Caco-2 (cell line): Measurements from ENCODE around the gene NEGR1. TPM values are rescaled to one million over a fixed set of nuclear protein-coding genes. Genes with fewer than 3 reads are reported as not detected.

Experiments
- BruUV-seq: library from RNA; stranded (reverse); fragments of 400-500 nt; replicated peaks from 2 replicates; lab custom pipeline; 2021; lab: Mats Ljungman, UMichigan
- CTCF ChIA-PET: fragments of 300-600 bp; sonication (Branson Sonifier 250); formaldehyde crosslinking; loops from one replicate; lab custom pipeline; 2022; ENCODE audit warnings: antibody characterized with exemption; lab: Charles Lee
- POLR2A ChIA-PET: fragments of 300-600 bp; sonication (Branson Sonifier 250); formaldehyde crosslinking; loops from one replicate; lab custom pipeline; 2022; ENCODE audit warnings: antibody characterized with exemption; lab: Charles Lee
- DNase-seq, 2 experiments: peaks; one replicate each; pipeline versions ENCODE4 v3.0.0 to v3.0.0-alpha.2; 2020 to 2022
- H3K27me3 ChIP-seq: replicated peaks from 2 replicates; pipeline ENCODE4 v1.6.0; 2011; ENCODE audit warnings: low read length; ENCODE audit not compliant: control insufficient read depth, insufficient read depth
- H3K36me3 ChIP-seq: 2 replicates; pipeline ENCODE4 v1.5.1; 2011; ENCODE audit warnings: low read length; ENCODE audit not compliant: control insufficient read depth, insufficient read depth
- H3K4me1 ChIP-seq: fragments of 250-450 bp; sonication (Bioruptor Pico); 2 replicates; pipeline ENCODE4 v1.5.1; 2020; ENCODE audit warnings: mild to moderate bottlenecking
- H3K4me3 ChIP-seq: 2 replicates; pipeline ENCODE4 v1.5.1; 2011; ENCODE audit warnings: low read depth, mild to moderate bottlenecking, control low read depth, low read length
- H3K9me3 ChIP-seq: fragments of 250-450 bp; sonication (Bioruptor Pico); 2 replicates; pipeline ENCODE4 v1.5.1; 2020; ENCODE audit warnings: mild to moderate bottlenecking, moderate library complexity
- H3K27ac Mint-ChIP-seq: one replicate; pipeline ENCODE4 v1.8.0; 2022; ENCODE audit warnings: mixed read lengths; ENCODE audit not compliant: unreplicated experiment
- H3K27me3 Mint-ChIP-seq: one replicate; pipeline ENCODE4 v1.8.0; 2022; ENCODE audit warnings: mixed read lengths; ENCODE audit not compliant: insufficient read depth, unreplicated experiment
- H3K36me3 Mint-ChIP-seq: one replicate; pipeline ENCODE4 v1.8.0; 2022; ENCODE audit warnings: mild to moderate bottlenecking, mixed read lengths; ENCODE audit not compliant: insufficient read depth, unreplicated experiment
- H3K4me1 Mint-ChIP-seq: one replicate; pipeline ENCODE4 v1.8.0; 2022; ENCODE audit warnings: low read depth, mixed read lengths; ENCODE audit not compliant: unreplicated experiment
- H3K4me3 Mint-ChIP-seq: one replicate; pipeline ENCODE4 v1.8.0; 2022; ENCODE audit warnings: mild to moderate bottlenecking, moderate library complexity, mixed read lengths; ENCODE audit not compliant: unreplicated experiment
- H3K9me3 Mint-ChIP-seq: one replicate; pipeline ENCODE4 v1.8.0; 2022; ENCODE audit warnings: mixed read lengths; ENCODE audit not compliant: unreplicated experiment
- intact Hi-C: fragments of 100-400 bp; cut with micrococcal nuclease; formaldehyde crosslinking; loops from one replicate; pipeline ENCODE4 v1.10.0; 2022; ENCODE audit not compliant: unreplicated experiment
- total RNA-seq: library from RNA; stranded (reverse); gene quantifications from 2 replicates; pipeline ENCODE4 v1.2.3, GENCODE V29; 2022
- TF ChIP-seq, protein P1 (sequence below), 2 experiments: fragments of 200-600 bp in 1 of 2; IDR thresholded peaks; 1 replicate in 1 of 2; 2 replicates in 1 of 2; pipeline versions ENCODE4 v1.5.1 to v1.8.0; 2011 to 2022; ENCODE audit warnings: antibody characterized with exemption in 1 of 2, control low read depth in 1 of 2, inconsistent platforms in 1 of 2, low read depth in 1 of 2, low read length in 1 of 2, mild to moderate bottlenecking in 1 of 2, moderate library complexity in 1 of 2; ENCODE audit not compliant: insufficient read depth in 1 of 2, severe bottlenecking in 1 of 2, unreplicated experiment in 1 of 2

Gene NEGR1
- total RNA-seq, 1 experiment from 2014 or later = not detected

DNA sequence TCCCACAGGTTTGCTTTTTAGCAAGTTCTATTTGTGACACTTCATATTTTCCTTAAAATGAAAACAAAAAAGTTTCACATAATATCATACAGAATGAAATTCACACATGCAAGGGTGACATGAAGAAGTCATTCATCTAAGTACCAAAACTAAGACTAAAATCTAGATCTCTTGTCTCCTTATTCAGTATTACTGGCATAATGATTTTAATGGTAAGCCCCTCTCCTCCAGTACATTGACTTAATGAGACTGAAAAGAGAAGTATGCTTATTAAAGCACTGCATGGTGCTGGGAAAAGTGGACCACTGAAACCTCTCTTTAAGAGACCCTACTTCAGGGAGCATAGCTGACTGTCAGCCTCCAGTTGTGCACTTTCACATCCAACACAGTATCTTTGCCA, 99.5 kb downstream of the NEGR1 start:
- H3K9me3 ChIP-seq = no peaks in the 10 kb centered on the region
- ChIA-PET CTCF (no interaction called here), POLR2A (no interaction called here)
- no peaks in the 10 kb centered on the region for H3K27me3 ChIP-seq
- H3K4me3 Mint-ChIP-seq = no peak overlapping the region
- peaks cover 3% of the 10 kb centered on the region for H3K27me3 Mint-ChIP-seq
- no peaks in the 10 kb centered on the region for H3K36me3 Mint-ChIP-seq
- no peak overlapping the region for H3K4me3 ChIP-seq
- intact Hi-C loops = loop anchor here (10.0 kb wide), 1 partner anchor 662 kb away; no protein-coding TSS in a partner anchor
- TF ChIP-seq, protein P1, sequence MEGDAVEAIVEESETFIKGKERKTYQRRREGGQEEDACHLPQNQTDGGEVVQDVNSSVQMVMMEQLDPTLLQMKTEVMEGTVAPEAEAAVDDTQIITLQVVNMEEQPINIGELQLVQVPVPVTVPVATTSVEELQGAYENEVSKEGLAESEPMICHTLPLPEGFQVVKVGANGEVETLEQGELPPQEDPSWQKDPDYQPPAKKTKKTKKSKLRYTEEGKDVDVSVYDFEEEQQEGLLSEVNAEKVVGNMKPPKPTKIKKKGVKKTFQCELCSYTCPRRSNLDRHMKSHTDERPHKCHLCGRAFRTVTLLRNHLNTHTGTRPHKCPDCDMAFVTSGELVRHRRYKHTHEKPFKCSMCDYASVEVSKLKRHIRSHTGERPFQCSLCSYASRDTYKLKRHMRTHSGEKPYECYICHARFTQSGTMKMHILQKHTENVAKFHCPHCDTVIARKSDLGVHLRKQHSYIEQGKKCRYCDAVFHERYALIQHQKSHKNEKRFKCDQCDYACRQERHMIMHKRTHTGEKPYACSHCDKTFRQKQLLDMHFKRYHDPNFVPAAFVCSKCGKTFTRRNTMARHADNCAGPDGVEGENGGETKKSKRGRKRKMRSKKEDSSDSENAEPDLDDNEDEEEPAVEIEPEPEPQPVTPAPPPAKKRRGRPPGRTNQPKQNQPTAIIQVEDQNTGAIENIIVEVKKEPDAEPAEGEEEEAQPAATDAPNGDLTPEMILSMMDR (IDR thresholded peaks at IDR 0.05; ENCODE audit: insufficient read depth in 1 of 2, low read depth in 1 of 2, low read length in 1 of 2, severe bottlenecking in 1 of 2, unreplicated experiment in 1 of 2) = no peak
- H3K4me1 Mint-ChIP-seq = no peaks in the 10 kb centered on the region
- H3K4me1 ChIP-seq = no peaks in the 10 kb centered on the region
- BruUV-seq = no TSS peak
- H3K27ac Mint-ChIP-seq = no peak overlapping the region
- DNase-seq = no peak
- H3K9me3 Mint-ChIP-seq = no peaks in the 10 kb centered on the region
- H3K36me3 ChIP-seq = no peaks in the 10 kb centered on the region

DNA sequence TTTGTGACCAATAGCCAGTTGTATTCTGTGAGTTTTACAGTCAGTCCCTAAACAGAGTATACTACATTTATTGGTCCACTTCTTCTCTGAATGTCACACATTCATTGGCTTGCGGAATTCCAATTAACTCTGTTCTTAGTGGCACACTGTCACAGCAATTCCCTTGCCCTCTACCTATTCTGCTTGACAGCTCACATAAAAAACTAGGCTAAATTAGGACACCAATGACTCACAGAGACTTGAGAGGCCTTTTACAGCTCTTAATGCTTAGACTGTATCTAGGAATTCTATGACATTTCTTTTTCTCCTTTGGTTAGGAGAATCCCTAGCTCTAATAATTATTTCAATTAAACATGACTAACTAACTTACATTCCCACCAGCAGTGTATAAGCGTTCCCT, 104.1 kb downstream of the NEGR1 start:
- Mint-ChIP-seq H3K36me3 (no peaks in the 10 kb centered on the region), H3K27ac (no peak overlapping the region), H3K4me1 (no peaks in the 10 kb centered on the region), H3K9me3 (no peaks in the 10 kb centered on the region), H3K4me3 (no peak overlapping the region), H3K27me3 (peaks cover 8% of the 10 kb centered on the region)
- POLR2A ChIA-PET = no interaction called here
- no TSS peak for BruUV-seq
- H3K4me3 ChIP-seq = no peak overlapping the region
- intact Hi-C loops = no loop called here
- CTCF ChIA-PET = no interaction called here
- no peaks in the 10 kb centered on the region for H3K27me3 ChIP-seq
- no peaks in the 10 kb centered on the region for H3K4me1 ChIP-seq
- no peak for DNase-seq
- no peaks in the 10 kb centered on the region for H3K9me3 ChIP-seq
- TF ChIP-seq, protein P1 (IDR thresholded peaks at IDR 0.05; ENCODE audit: insufficient read depth in 1 of 2, low read depth in 1 of 2, low read length in 1 of 2, severe bottlenecking in 1 of 2, unreplicated experiment in 1 of 2) = no peak
- H3K36me3 ChIP-seq = no peaks in the 10 kb centered on the region

DNA sequence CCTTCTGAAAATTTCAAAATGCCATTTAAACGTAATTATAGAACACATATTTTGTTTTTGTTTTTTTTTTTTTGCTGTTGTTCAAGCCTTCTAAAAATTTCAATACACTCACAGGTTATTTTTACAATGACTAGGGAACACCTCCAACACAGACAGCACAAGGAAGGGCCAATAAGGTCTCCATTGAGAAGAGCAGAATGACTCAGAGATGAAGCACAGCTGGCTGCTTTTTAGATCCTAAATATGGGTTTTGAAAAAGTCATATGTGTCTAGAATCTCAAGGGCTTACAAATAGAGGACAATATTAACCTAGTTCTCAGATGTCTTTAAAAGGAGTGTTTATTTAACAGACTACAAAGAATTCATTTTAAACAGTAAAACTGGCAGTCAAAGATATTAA, 104.6 kb downstream of the NEGR1 start:
- H3K4me1 ChIP-seq = no peaks in the 10 kb centered on the region
- no peaks in the 10 kb centered on the region for H3K27me3 ChIP-seq
- Mint-ChIP-seq H3K27me3 (peaks cover 8% of the 10 kb centered on the region), H3K9me3 (no peaks in the 10 kb centered on the region), H3K4me3 (no peak overlapping the region), H3K36me3 (no peaks in the 10 kb centered on the region), H3K4me1 (no peaks in the 10 kb centered on the region), H3K27ac (no peak overlapping the region)
- DNase-seq = no peak
- CTCF ChIA-PET = no interaction called here
- no TSS peak for BruUV-seq
- no peaks in the 10 kb centered on the region for H3K36me3 ChIP-seq
- POLR2A ChIA-PET = no interaction called here
- no peaks in the 10 kb centered on the region for H3K9me3 ChIP-seq
- TF ChIP-seq, protein P1 (IDR thresholded peaks at IDR 0.05; ENCODE audit: insufficient read depth in 1 of 2, low read depth in 1 of 2, low read length in 1 of 2, severe bottlenecking in 1 of 2, unreplicated experiment in 1 of 2) = no peak
- no peak overlapping the region for H3K4me3 ChIP-seq
- intact Hi-C loops = no loop called here
